Central memory CD8-positive, alpha-beta T cell (primary cell): ENCODE measurements around the gene TFE3.

ENCODE experiments used
- ATAC-seq: fragments of 150-1000 bp; cut with Tn5 transposase; replicated peaks from 2 replicates; pipeline ENCODE4 v1.10.0; 2022; ENCODE audit warnings: mild to moderate bottlenecking, moderate FRiP score, moderate number of reproducible peaks; ENCODE audit not compliant: poor library complexity, severe bottlenecking; ENCODE audit errors: extremely low read depth
- DNase-seq, 2 donors: peaks; one replicate each; pipeline ENCODE4 v3.0.0; 2021; ENCODE audit warnings: low spot score in 2 of 2
- H3K27ac Mint-ChIP-seq: one replicate; pipeline ENCODE4 v1.8.0; 2022; ENCODE audit warnings: low read depth, mild to moderate bottlenecking, moderate library complexity, mixed read lengths
- H3K27me3 Mint-ChIP-seq: one replicate; pipeline ENCODE4 v1.8.0; 2022; ENCODE audit warnings: mixed read lengths
- H3K36me3 Mint-ChIP-seq: one replicate; pipeline ENCODE4 v1.8.0; 2022; ENCODE audit warnings: mild to moderate bottlenecking, moderate library complexity, mixed read lengths; ENCODE audit not compliant: insufficient read depth
- H3K4me1 Mint-ChIP-seq: one replicate; pipeline ENCODE4 v1.8.0; 2022; ENCODE audit warnings: mixed read lengths
- H3K4me3 Mint-ChIP-seq: one replicate; pipeline ENCODE4 v1.8.0; 2022; ENCODE audit warnings: mild to moderate bottlenecking, moderate library complexity, mixed read lengths
- H3K9me3 Mint-ChIP-seq: one replicate; pipeline ENCODE4 v1.8.0; 2022; ENCODE audit warnings: mixed read lengths

Gene TFE3

DNA sequence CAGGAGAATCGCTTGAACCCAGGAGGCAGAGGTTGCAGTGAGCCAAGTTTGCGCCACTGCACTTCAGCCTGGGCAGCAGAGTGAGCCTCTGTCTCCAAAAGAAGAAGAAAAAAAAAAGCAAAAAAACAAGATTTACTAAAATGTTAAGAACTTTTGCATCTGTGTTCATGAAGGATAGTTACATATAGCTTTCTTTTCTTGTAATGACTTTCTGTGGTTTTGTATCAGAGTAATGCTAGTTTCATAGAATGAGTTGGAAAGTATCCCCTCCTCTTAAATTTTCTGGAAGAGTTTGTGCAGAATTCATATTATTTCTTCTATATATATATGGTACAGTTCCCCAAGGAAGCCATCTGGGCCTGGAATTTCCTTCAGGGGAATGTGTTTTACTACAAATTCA lies 24.1 kb downstream of the TFE3 start:
- Mint-ChIP-seq H3K36me3 (no peaks in the 10 kb centered on the region), H3K27me3 (no peaks in the 10 kb centered on the region), H3K4me1 (no peaks in the 10 kb centered on the region), H3K27ac (peak overlapping the region; percentile 79), H3K4me3 (no peak overlapping the region), H3K9me3 (no peaks in the 10 kb centered on the region)
- no peak for DNase-seq
- ATAC-seq = no peak

DNA sequence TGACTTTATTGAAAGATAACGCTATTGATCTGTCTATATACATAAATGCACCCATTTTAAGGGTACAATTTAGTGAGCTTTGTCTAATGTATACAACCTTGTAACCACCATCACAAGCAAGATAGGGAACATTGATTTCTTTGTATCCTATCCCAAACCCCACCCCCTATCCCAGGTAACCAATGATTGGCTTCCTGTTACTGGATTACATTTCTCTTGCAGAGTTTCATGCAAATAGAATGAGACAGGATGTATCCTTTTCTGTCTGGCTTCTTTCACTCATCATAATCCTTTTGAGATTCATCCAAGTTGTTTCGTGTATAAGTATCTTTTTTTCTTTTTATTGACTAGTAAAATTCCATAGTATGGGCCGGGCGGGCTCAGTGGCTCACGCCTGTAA lies 39.5 kb downstream of the TFE3 start:
- no peak overlapping the region for H3K27ac Mint-ChIP-seq
- H3K4me1 Mint-ChIP-seq = peaks cover 17% of the 10 kb centered on the region
- H3K9me3 Mint-ChIP-seq = no peaks in the 10 kb centered on the region
- peaks cover 25% of the 10 kb centered on the region for H3K36me3 Mint-ChIP-seq
- ATAC-seq = no peak
- H3K27me3 Mint-ChIP-seq = no peaks in the 10 kb centered on the region
- H3K4me3 Mint-ChIP-seq = peak overlapping the region; percentile 45
- DNase-seq = no peak

GRCh38 chrX:49002091-49002935 lies 40.8 kb downstream of the TFE3 start, which contains the start of gene GRIPAP1:
GRIPAP1 (minus strand) TSS chrX:49002264; CDS start chrX:49002229, 35 bp downstream.
- DNase-seq (peak; percentile 54 to 80), ATAC-seq (peak; percentile 73)
- peak within 1 kb of the TSS; percentile 99 for H3K4me3 Mint-ChIP-seq
- no peaks in the 10 kb centered on the region for H3K9me3 Mint-ChIP-seq
- peaks cover 29% of the 10 kb centered on the region for H3K36me3 Mint-ChIP-seq
- peak within 1 kb of the TSS; percentile 99 for H3K27ac Mint-ChIP-seq
- H3K27me3 Mint-ChIP-seq = no peaks in the 10 kb centered on the region
- peaks cover 31% of the 10 kb centered on the region for H3K4me1 Mint-ChIP-seq

- no peaks in the 10 kb centered on the region for H3K9me3 Mint-ChIP-seq
- no peaks in the 10 kb centered on the region for H3K27me3 Mint-ChIP-seq
- H3K36me3 Mint-ChIP-seq = peaks cover 29% of the 10 kb centered on the region
- H3K27ac Mint-ChIP-seq = peak overlapping the region; percentile 99
- peak; percentile 31 to 71 for DNase-seq
- H3K4me3 Mint-ChIP-seq = peak overlapping the region; percentile 99
- peaks cover 38% of the 10 kb centered on the region for H3K4me1 Mint-ChIP-seq
- ATAC-seq = peak; percentile 59
Observed at GRCh38 chrX:49001521-49002090, 41.6 kb downstream of the TFE3 start.

GRCh38 chrX:49000636-49001035 lies 42.5 kb downstream of the TFE3 start:
- no peaks in the 10 kb centered on the region for H3K27me3 Mint-ChIP-seq
- no peak for ATAC-seq
- no peaks in the 10 kb centered on the region for H3K9me3 Mint-ChIP-seq
- H3K4me3 Mint-ChIP-seq = peak overlapping the region; percentile 99
- DNase-seq = no peak
- H3K4me1 Mint-ChIP-seq = peaks cover 39% of the 10 kb centered on the region
- no peak overlapping the region for H3K27ac Mint-ChIP-seq
- H3K36me3 Mint-ChIP-seq = peaks cover 33% of the 10 kb centered on the region

DNA sequence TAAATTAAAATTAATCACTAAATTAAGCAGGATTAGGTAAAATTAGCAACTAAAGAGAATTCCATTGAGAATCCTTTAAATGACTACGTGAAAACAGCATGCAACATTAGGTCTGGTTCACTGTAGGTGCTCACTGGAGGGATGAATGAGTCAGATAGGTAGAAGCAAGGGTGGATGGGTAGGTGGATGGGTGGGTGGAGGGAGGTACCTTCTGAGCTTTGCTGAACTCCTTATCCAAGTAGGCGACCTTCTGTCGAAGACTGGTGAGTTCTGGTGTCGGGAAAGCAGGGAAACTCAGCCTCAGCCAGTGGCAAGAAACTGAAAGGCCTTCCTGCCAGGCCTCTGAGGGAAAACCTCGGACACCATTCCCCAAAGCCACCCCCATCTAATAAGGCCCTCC lies 44.1 kb downstream of the TFE3 start:
- peak overlapping the region; percentile 12 for H3K27ac Mint-ChIP-seq
- H3K27me3 Mint-ChIP-seq = no peaks in the 10 kb centered on the region
- DNase-seq (no peak), ATAC-seq (no peak)
- peaks cover 39% of the 10 kb centered on the region for H3K36me3 Mint-ChIP-seq
- no peak overlapping the region for H3K4me3 Mint-ChIP-seq
- H3K4me1 Mint-ChIP-seq = peaks cover 44% of the 10 kb centered on the region
- H3K9me3 Mint-ChIP-seq = no peaks in the 10 kb centered on the region

GRCh38 chrX:48998391-48998790 lies 44.8 kb downstream of the TFE3 start:
- H3K36me3 Mint-ChIP-seq = peaks cover 44% of the 10 kb centered on the region
- ATAC-seq = no peak
- H3K4me1 Mint-ChIP-seq = peaks cover 44% of the 10 kb centered on the region
- H3K27me3 Mint-ChIP-seq = no peaks in the 10 kb centered on the region
- H3K9me3 Mint-ChIP-seq = no peaks in the 10 kb centered on the region
- no peak for DNase-seq
- H3K4me3 Mint-ChIP-seq = no peak overlapping the region
- peak overlapping the region; percentile 12 for H3K27ac Mint-ChIP-seq

DNA sequence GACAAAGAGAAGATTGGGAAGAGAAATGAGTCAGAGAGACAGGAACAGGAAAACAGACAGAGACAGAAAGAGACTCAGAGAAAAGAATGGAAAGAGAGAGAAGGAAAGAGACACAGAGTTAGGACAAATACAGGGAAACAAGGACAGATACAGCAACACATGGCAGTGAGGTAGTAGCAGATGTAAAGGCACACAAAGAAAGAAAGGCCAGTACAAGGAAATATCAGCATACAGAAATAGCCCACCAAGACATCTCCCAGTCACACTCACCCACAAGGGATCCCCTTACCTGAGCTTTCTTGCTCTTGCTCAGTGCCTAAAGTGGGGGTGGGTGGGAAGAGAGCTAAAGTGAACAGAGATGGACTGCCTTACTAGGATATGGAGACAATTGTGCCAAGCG lies 45.3 kb downstream of the TFE3 start:
- peaks cover 44% of the 10 kb centered on the region for H3K4me1 Mint-ChIP-seq
- H3K27ac Mint-ChIP-seq = peak overlapping the region; percentile 12
- DNase-seq = no peak
- ATAC-seq = no peak
- no peak overlapping the region for H3K4me3 Mint-ChIP-seq
- no peaks in the 10 kb centered on the region for H3K9me3 Mint-ChIP-seq
- H3K36me3 Mint-ChIP-seq = peaks cover 45% of the 10 kb centered on the region
- no peaks in the 10 kb centered on the region for H3K27me3 Mint-ChIP-seq

- Mint-ChIP-seq H3K27me3 (no peaks in the 10 kb centered on the region), H3K36me3 (peaks cover 46% of the 10 kb centered on the region), H3K27ac (peak overlapping the region; percentile 12), H3K4me1 (peaks cover 44% of the 10 kb centered on the region), H3K4me3 (no peak overlapping the region), H3K9me3 (no peaks in the 10 kb centered on the region)
- DNase-seq (no peak), ATAC-seq (no peak)
Observed at GRCh38 chrX:48997455-48997854, 45.7 kb downstream of the TFE3 start.

GRCh38 chrX:48996969-48997368 lies 46.2 kb downstream of the TFE3 start:
- no peak overlapping the region for H3K27ac Mint-ChIP-seq
- no peak overlapping the region for H3K4me3 Mint-ChIP-seq
- no peaks in the 10 kb centered on the region for H3K9me3 Mint-ChIP-seq
- ATAC-seq (no peak), DNase-seq (no peak)
- peaks cover 46% of the 10 kb centered on the region for H3K36me3 Mint-ChIP-seq
- H3K27me3 Mint-ChIP-seq = no peaks in the 10 kb centered on the region
- H3K4me1 Mint-ChIP-seq = peaks cover 42% of the 10 kb centered on the region

DNA sequence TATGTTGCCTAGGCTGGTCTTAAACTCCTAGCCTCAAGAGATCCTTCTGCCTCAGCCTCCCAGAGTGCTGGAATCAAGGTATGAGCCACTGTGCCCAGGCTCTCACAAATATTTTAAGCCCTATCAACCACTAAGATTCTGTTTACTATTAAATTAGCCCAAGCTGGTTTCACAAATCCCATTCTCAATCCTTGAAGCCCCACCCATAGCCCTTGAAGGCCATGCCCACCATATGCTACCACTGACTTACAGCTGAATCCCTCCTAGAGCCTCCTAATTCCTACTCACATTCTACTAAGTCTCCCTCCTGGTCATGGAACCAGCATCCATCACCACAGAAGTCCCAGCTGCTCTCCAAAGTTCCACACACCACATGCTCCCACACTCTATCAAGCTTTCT lies 50.8 kb downstream of the TFE3 start:
- no peak for DNase-seq
- H3K4me1 Mint-ChIP-seq = peaks cover 14% of the 10 kb centered on the region
- peaks cover 44% of the 10 kb centered on the region for H3K36me3 Mint-ChIP-seq
- no peak for ATAC-seq
- H3K9me3 Mint-ChIP-seq = no peaks in the 10 kb centered on the region
- H3K4me3 Mint-ChIP-seq = no peak overlapping the region
- no peak overlapping the region for H3K27ac Mint-ChIP-seq
- H3K27me3 Mint-ChIP-seq = no peaks in the 10 kb centered on the region

- ATAC-seq (no peak), DNase-seq (no peak)
- no peaks in the 10 kb centered on the region for H3K4me1 Mint-ChIP-seq
- H3K4me3 Mint-ChIP-seq = no peak overlapping the region
- H3K9me3 Mint-ChIP-seq = no peaks in the 10 kb centered on the region
- no peaks in the 10 kb centered on the region for H3K27me3 Mint-ChIP-seq
- H3K36me3 Mint-ChIP-seq = peaks cover 51% of the 10 kb centered on the region
- H3K27ac Mint-ChIP-seq = no peak overlapping the region
Observed at GRCh38 chrX:48989483-48989882, 53.7 kb downstream of the TFE3 start.

- Mint-ChIP-seq H3K27me3 (no peaks in the 10 kb centered on the region), H3K36me3 (peaks cover 48% of the 10 kb centered on the region), H3K27ac (no peak overlapping the region), H3K4me3 (no peak overlapping the region), H3K4me1 (no peaks in the 10 kb centered on the region), H3K9me3 (no peaks in the 10 kb centered on the region)
- no peak for DNase-seq
- no peak for ATAC-seq
Observed at GRCh38 chrX:48983896-48984295, 59.3 kb downstream of the TFE3 start.
